GM12864 (cell line): Measurements from ENCODE around the gene STK39.

Experiments used
- DNase-seq: peaks from one replicate; pipeline ENCODE4 v3.0.0-alpha.2; 2011; ENCODE audit warnings: low read depth
- H3K4me3 ChIP-seq: 2 replicates; pipeline ENCODE4 v1.5.1; 2011; ENCODE audit warnings: mild to moderate bottlenecking, low read depth, low read length, control low read depth
- TF ChIP-seq, protein P1 (sequence below): IDR thresholded peaks from 2 replicates; pipeline ENCODE4 v1.5.1; 2011; ENCODE audit warnings: low read depth, mild to moderate bottlenecking, moderate library complexity, low read length, control low read depth, inconsistent platforms; ENCODE audit errors: missing control alignments

The STK39 gene

DNA sequence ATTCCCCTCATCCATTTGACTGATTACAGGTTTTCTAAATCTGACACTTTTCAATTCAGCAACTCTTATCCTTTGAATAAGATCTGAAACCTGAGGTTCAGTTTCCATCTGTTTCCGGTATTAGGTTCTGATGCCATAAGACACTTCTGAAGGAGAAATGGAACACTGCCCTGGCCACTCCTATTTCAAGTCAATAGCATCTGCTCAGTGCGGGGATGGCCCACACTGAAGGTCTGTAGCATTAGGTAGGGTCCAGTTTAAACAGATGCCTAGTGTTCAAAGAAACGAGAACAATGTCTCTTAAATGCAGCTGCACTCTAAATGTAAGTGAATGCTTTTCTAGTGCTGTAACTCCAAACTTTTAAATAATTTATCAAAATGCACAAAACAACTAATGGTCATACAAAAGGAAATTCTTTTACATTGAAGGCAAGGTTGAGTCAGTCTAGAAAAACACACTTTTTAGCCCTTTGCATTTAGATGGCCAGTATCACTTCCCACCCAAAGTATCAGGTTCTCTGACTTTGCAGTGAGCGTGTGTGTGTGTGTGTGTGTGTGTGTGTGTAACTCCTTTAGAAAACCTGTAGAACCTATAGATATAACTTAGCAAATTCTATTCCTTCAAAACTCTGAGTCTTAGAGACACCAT, 78.2 kb downstream of the STK39 start:
- no peak for DNase-seq
- TF ChIP-seq, protein P1, sequence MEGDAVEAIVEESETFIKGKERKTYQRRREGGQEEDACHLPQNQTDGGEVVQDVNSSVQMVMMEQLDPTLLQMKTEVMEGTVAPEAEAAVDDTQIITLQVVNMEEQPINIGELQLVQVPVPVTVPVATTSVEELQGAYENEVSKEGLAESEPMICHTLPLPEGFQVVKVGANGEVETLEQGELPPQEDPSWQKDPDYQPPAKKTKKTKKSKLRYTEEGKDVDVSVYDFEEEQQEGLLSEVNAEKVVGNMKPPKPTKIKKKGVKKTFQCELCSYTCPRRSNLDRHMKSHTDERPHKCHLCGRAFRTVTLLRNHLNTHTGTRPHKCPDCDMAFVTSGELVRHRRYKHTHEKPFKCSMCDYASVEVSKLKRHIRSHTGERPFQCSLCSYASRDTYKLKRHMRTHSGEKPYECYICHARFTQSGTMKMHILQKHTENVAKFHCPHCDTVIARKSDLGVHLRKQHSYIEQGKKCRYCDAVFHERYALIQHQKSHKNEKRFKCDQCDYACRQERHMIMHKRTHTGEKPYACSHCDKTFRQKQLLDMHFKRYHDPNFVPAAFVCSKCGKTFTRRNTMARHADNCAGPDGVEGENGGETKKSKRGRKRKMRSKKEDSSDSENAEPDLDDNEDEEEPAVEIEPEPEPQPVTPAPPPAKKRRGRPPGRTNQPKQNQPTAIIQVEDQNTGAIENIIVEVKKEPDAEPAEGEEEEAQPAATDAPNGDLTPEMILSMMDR, result no peak
- no peak overlapping the region for H3K4me3 ChIP-seq

DNA sequence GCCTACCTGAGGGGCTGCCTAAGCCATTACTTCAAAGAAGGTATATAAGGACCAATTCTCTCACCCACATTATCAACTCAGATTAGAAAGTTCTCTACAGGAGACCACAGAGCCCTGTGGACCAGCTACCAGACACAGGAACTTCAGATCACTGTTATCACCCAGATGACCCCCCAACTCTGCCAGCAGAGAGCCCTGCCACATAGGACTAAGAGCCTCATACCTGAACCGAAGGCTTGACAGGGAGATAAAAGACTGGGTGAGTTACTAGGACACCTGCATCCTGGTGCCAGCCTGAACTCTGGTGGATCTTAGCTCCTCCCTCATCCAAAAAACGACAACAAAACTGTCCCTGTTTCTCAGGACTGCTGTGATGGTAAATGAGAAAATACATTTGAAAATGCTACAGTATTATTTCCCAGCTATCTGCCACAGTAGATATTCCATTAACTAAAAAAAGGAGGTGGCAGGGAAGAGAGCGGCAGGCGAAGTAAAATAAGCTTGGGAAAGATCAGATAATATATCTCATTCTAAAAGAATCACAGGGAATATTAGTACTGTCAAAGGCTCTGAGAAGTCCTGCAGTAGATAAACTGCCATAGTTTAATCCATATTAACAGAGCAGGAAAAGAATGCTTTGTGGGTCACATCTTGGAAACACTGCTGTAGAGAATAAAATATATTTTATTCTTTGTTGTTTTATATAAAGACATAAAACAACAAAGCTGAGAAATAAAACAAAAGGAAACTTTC, 79.7 kb downstream of the STK39 start:
- no peak overlapping the region for H3K4me3 ChIP-seq
- no peak for DNase-seq
- TF ChIP-seq, protein P1, result no peak

DNA sequence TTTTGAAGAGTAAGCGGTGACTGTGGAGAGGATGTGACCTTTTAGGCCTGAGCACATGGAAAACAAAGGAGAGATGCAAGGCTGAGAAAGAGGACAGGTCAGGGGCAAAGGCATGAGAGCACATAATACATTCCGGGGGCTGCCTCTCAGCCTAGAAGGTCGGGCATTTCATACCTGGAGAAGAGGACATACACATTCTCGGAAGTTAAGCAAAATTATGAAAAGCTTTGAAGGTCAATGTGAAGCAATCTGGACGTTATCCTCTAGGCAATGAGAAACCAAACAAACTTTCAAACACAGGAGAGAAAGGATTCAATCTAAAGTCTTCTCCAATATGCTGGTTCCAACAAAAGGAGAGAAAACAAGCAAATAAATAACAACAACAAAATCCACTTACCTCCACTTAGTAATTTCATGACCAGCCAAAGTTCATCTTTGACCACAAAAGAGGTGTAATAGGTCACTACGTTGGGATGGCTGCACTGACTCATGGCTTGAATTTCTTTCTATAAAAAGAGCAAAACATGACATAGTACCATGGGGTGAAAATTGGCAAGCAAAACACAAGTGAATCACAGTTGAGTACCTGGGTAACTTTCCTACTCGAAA, 80.4 kb downstream of the STK39 start:
- DNase-seq, result no peak
- TF ChIP-seq, protein P1, result no peak
- no peak overlapping the region for H3K4me3 ChIP-seq

DNA sequence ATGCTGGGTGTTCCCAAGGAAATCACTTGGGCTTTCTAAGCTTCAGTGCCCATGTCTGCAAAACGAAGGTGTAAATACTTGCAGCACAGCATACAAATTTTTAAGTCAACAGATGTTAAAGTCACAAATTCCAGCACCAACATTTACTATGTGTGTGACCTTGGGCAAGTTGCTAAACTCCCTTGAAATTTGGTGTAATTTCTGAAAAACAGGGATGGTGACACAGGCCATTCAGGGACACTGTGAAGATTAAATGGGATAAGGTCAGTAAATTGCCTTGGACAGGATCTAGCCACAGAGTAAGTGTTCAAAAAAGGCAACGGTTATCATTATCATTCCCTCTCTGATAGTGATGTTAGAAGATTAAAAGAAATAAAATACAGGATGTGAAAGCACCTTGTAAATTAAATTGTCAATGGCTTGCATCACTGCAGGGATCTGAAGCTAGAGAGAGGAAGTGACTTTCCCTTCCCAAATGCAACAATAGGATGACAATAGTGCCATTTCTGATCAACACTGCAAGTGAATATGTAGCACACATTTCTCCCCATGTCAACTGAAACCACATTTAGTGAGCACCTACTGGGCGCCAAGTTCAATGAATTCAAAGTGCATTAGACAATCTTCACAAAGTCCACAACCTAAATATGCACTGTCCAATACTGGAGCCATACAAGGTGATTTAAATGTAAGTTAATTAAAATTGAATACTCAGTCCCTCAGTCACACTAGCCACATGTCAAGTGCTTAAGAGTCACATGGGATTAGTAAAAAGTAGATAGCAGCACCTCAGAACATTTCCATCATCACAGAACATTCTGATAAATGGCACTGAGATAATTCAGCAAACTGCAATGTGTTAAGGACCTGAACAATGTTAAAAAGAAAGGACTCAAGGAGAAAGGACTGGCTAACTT, 81.2 kb downstream of the STK39 start:
- DNase-seq, result no peak
- TF ChIP-seq, protein P1, result no peak
- no peak overlapping the region for H3K4me3 ChIP-seq

DNA sequence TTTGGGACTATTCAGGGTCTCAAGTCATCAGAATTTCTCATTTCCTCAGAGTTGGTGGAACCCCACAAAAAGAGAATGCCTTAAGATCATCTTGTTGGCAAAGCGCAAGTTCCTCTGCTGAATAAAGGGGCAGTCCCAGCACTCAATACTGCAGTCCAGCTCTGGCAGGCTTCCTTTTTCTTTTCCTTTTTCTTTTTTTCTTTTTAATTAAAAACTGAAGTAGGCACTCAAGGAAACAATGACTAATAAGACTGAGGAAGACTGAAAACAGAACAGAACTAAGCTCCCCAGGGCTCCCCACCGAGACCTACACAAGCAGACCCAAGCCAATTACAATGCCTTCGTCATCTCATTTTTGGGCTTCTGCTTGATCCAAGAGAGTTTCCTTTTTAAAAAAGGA, 82.0 kb downstream of the STK39 start:
- no peak overlapping the region for H3K4me3 ChIP-seq
- DNase-seq, result no peak
- TF ChIP-seq, protein P1, result no peak

DNA sequence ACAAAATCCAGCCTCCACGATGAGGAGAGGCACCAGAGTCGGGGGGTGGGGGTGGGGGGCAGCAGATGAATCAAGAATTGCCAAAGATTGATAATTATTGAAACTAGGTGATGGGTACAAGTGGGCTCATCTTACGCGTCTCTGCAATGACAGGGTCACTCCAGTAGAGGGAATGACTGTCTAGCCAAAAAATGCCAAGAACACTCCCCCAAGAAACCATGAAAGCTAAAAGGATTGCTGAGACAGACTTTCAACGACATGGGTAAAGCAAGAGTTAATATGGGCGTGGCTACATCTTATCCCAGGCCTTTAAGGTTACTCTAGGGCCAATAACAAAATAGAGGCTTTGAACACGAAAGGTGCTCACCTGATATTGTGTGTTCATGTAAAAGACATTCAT, 86.5 kb downstream of the STK39 start:
- no peak for DNase-seq
- no peak overlapping the region for H3K4me3 ChIP-seq
- TF ChIP-seq, protein P1, result peak; percentile 47
